Gastrocnemius medialis (tissue), 4 donors: ENCODE data around the gene KAT8.

ENCODE experiments used
- POLR2A ChIP-seq, 2 donors: fragments of 450-650 bp; IDR thresholded peaks; one replicate each; pipeline ENCODE4 v1.6.1; 2017; ENCODE audit warnings: antibody characterized with exemption in 2 of 2, mild to moderate bottlenecking in 2 of 2, moderate library complexity in 2 of 2
- TF ChIP-seq, protein P1 (sequence below), 5 experiments: fragments of 450-650 bp in 3 of 5; fragments of 200-600 bp in 2 of 5; sonication (generic) in 2 of 5; IDR thresholded peaks in 4 of 5; conservative IDR thresholded peaks in 1 of 5; 1 replicate in 4 of 5; 2 replicates in 1 of 5; pipeline ENCODE4 v1.5.1; 2016 to 2019; ENCODE audit warnings: antibody characterized with exemption in 5 of 5, mild to moderate bottlenecking in 3 of 5, moderate library complexity in 3 of 5

DNA sequence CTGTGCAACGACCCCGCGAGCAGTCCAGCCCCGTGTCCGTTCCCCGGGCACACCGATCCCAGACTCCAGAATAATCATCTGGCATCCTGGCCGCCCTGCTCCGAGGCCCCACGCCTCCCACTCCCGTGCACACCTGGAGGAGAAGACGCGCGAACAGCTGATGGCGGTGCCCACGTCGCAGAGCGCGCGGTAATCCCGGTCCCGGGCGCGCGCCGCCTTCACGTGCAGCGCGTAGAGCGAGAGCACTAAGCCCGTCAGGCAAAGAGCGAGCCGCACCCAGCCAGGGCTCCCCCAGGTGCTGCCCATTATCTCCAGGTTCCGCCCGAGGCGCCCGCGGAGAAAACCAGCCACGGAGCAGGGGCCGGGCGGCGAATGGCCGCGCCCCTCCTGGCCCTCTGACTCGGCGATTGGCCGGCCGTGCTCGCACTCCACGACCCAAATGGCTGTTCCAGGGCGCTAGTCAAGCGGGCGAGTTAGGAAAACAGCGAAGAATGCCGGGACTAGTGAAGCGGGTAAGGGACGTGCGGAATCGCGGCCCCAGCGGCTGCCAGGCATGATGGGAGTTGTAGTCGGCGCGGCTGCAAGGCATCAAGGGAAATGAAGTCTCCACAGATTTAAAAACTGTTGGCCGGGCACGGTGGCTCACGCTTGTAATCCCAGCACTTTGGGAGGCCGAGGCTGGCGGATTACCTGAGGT is 22.9 kb upstream of the KAT8 start, which contains the start of gene VKORC1:
- TF ChIP-seq, protein P1, sequence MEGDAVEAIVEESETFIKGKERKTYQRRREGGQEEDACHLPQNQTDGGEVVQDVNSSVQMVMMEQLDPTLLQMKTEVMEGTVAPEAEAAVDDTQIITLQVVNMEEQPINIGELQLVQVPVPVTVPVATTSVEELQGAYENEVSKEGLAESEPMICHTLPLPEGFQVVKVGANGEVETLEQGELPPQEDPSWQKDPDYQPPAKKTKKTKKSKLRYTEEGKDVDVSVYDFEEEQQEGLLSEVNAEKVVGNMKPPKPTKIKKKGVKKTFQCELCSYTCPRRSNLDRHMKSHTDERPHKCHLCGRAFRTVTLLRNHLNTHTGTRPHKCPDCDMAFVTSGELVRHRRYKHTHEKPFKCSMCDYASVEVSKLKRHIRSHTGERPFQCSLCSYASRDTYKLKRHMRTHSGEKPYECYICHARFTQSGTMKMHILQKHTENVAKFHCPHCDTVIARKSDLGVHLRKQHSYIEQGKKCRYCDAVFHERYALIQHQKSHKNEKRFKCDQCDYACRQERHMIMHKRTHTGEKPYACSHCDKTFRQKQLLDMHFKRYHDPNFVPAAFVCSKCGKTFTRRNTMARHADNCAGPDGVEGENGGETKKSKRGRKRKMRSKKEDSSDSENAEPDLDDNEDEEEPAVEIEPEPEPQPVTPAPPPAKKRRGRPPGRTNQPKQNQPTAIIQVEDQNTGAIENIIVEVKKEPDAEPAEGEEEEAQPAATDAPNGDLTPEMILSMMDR (IDR thresholded peaks at IDR 0.05 in 4 of 5, conservative IDR thresholded peaks at IDR 0.05 in 1 of 5), result peak in 3 of 5 experiments; percentile 10 to 12 (median 11)
- TF ChIP-seq POLR2A (IDR thresholded peaks at IDR 0.05), result peak; percentile 76 to 79
